ENCODE measurements around the gene TMEM167A.

TMEM167A gene

DNA sequence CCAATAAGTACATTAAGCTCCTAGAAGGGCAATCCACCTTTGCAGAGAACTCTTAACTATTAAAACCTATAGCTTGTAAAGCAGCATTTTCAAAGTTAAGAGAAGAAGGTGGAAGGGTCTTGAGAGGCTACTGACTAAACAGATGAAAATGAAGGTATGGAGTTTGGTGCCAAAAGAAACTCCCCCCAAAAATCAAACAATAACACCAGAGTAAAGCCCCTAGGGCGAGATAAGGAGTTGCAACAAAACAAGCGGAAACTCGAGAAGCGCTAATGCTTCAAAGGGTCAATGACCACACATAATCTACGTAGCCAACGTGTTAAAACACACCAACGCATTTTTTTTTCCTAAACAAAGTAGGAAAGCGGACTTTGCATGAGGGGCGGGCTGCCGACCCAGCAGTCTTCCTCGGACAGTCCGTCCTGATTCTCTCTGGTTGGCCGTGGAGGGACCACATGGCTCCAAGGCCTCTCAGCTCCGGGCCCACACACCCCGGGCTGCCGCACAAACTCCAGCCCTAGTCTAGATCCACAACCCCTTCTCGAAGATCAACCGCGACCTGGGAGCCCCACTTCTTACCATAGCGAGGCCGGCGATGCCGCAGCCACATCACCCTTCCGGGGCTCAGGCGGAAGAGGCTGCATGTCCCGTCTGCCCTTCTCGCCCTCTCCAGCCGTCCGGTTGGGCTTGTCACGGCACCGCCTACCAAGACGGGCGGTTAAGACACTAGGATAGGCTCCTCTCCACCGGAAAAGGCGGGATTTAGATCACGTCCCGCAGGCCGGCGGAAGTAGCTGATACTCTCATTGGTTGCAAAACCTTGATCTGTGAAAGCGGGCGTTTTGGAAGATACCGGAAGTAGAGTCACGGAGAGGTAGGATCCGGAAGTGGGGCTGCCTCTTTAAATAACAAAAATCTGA, at the start of gene TMEM167A, which contains the start of gene XRCC4:
TMEM167A (minus strand) TSS at position 653 of the 920 bp plus-strand sequence; CDS start at position 582, 71 bp downstream.
XRCC4 (plus strand) TSS at position 806 of the 920 bp plus-strand sequence. CDS start 27,373 bp downstream, outside the sequence.
- DNase-seq: peak; percentile 98

DNA sequence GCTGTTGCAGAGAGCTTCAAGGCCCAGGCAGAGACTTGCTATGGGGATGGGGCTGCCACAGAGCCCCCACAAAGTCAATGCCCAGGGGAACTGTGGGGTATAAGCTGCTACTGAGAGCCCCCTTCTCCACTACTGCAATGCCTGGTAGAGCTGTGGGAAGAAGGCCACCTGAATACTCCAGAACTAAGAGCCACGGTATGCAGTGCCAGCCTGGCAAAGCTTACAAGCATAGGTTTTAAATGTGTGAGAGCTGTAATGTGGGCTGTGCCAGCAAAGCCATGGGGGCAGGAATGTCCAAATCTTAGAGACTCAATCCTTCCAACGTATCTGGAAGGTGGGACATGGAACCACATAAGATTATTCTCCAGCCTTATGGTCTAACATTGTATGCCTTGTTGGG, 49.3 kb upstream of the TMEM167A start:
- no peak for DNase-seq

DNA sequence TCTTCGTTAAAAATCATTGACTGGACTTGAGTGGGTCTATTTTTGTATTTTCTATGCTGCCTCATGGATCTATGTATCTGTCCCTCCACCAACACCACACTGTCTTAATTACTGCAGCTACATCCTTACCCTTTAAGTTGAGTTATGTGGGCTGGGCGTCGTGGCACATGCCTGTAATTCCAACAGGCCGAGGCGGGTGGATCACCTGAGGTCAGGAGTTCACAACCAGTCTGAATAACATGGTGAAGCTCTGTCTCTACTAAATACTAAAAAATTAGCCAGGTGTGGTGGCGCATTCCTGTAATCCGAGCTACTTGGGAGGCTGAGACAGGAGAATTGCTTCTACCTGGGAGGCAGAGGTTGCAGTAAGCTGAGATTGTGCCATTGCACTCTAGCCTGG, 48.4 kb upstream of the TMEM167A start:
- DNase-seq: no peak

DNA sequence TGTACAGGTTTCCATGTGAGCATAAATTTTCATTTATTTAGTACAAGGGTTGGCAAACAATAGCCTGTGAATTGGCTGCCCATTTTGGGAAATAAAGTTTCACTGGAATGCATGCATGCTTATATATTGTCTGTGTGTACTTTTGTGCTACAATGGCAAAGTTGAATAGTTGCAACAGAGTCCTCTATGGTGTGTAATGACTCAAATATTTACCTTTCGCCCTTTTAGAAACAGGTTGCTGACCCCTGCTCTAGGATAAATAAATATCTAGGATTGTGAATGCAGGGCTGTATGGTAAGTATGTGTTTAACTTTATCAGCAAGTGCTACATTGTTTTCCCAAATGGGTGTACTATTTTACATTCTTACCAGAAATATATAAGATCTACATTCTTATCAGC, 47.4 kb upstream of the TMEM167A start:
- DNase-seq: no peak

DNA sequence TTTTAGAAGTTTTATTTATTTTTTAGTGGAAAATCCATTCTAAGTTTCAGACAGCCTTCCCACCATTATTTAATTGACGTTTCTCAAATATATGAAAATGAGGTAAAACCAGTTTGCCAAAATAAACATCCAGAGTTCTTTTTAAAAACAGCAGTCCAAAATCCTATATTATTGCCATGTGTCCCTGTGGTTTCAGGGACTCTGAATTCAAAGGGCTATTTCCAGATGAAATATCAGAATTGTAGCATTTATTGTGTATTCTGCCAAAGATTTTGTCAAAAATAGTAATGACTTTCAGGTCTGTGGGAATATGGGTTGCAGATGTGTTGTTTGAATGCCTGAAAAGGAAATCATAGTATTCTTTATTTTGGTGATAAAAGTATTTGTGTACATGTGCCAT, 41.8 kb upstream of the TMEM167A start:
- DNase-seq: no peak

GRCh38 chr5:83118471-83118870, 41.3 kb upstream of the TMEM167A start:
- no peak for DNase-seq

DNA sequence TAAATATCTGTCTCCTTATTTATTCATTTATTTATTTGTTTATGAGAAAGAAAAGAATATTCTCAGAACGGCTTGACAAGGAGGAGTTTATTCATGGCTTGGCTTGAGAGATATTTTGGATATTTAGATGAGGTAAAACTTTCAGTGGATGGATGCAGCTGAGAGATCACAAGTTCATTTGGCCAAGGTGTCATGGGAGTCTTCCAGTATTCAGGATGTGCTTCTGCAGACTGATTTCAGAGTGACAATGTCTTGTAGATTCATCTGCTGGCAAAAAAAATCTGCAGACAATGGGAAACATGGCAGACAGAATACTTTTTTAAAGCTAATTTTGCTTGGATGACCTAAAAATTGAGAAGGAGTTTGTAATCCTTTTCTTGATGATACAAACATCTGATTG, 38.6 kb upstream of the TMEM167A start:
- no peak for DNase-seq

- DNase-seq: no peak
Observed at GRCh38 chr5:83109380-83109779, 32.2 kb upstream of the TMEM167A start.

- no peak for DNase-seq
Observed at GRCh38 chr5:83107692-83108420, 30.7 kb upstream of the TMEM167A start.

DNA sequence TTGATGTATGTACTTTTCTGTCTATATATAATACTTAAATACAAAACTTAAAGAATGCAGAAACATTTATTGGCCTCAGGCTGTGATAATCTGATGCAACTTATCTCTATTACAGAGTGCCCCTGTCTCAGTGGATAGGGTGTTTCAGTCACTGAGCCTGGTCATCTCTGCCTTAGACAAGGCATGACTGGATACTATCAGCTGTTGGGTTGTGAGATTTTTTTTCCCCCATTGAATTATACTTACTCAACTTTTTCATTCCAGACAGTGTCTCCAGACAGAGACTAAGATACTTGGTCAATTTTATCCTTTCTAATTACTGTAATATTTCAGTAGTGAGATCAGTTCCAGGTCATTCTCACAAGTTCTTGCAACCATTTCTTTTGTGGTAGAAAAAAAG, 26.8 kb upstream of the TMEM167A start:
- DNase-seq: no peak

GRCh38 chr5:83102364-83102980, 25.3 kb upstream of the TMEM167A start:
- no peak for DNase-seq

- no peak for DNase-seq
Observed at GRCh38 chr5:83101514-83101913, 24.3 kb upstream of the TMEM167A start.

- no peak for DNase-seq
Observed at GRCh38 chr5:83099445-83099844, 22.3 kb upstream of the TMEM167A start.

GRCh38 chr5:83099001-83099400, 21.8 kb upstream of the TMEM167A start:
- no peak for DNase-seq

GRCh38 chr5:83097689-83098231, 20.6 kb upstream of the TMEM167A start:
- DNase-seq: no peak

- DNase-seq: no peak
Observed at GRCh38 chr5:83096660-83097339, 19.6 kb upstream of the TMEM167A start.

DNA sequence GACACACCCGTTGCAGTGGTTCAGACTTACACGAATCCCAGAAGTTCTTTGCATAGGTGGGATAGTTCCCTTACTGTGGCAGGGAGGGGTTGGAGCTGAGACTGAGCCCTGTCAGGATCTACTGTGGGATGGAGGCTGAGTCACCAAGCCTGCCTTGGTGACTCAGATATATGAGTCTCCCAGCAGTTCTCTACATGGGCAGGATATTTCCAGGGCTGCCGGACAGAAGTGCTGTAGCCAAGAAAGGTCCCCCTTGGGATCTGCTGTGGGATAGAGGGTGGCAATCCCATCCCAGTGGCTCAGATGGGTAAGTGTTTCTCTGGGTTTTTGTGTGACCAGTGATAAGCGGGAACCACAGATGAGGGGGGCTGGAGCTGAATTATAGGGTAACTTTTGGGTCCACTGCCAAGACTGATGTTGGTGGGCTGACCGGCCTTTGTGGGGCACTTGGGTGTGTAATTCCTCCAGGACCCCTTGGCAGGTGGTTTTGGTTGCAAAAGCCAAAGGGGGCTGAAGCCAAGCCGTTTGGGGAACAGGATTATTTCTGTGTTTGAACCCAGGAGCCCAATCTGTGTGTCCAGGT, 18.9 kb upstream of the TMEM167A start:
- no peak for DNase-seq

DNA sequence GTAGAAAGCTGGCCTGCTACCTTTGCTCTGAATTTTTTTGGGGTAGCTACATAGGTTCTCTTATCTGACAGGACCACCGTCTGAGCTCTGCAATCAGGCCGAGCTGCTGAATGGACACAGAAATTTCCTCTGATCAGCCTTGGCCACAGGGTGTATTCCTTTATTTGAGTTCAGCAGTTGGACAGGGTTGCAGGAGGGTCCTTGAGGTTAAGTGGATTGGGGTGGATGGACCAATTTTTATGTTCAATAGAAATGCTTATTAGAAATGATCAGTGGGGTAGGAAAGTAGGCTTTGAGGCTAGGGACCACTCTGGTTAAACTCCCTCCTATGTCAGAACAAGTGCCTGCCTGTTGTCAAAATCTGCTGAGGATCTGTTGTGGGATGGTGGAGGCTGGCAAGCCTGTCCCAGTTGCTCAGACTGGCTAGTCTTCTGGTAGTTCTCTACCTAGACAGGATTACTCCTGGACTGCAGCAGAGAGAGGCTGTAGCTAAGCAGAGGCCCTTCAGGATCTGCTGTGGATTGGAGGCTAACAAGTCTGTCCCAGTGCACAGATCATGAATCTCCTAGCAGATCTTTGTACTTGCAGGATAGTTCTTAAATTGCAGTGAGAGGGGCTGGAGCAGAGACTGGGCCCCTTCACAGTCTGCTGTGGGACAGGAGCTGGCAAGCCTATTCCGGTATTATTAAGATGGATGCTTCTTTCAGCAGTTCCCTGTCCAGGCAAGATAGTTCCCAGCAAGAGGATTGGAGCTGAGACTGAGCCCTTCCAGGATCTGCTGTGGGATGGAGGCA, 18.2 kb upstream of the TMEM167A start:
- no peak for DNase-seq

DNA sequence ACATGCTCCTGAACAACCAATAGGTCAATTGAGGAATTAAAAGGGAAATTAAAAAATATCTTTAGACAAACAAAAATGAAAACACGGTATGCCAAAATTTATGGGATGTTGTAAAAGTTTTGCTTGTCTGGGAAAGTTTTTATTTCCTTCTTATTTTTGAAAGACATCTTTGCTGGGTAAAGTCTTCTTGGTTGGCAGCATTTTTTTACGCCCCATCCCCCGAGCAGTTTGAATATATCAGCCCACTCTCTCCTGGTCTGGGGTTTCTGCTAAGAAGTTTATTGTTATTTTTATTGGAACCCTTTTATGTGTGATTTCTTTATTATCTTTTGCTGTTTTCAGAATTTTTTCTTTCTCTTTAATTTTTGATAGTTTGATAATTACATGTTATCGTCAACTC, 16.5 kb upstream of the TMEM167A start:
- no peak for DNase-seq

GRCh38 chr5:83092619-83093018, 15.4 kb upstream of the TMEM167A start:
- DNase-seq: no peak

DNA sequence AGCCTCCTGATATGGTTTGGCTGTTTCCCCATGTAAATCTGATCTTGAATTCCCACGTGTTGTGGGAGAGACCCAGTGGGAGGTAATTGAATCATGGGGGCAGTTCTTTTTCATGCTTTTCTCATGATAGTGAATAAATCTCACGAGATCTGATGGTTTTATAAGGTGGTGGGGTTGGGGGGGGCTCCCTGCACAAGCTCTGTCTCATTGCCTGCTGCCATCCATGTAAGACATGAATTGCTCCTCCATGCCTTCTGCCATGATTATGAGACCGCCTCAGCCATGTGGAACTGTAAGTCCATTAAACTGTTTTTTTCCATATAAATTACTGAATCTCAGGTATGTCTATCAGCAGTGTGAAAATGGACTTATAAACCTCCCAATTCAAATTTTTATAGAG, 13.0 kb upstream of the TMEM167A start:
- no peak for DNase-seq

All from activated effector memory CD4-positive, alpha-beta T cell treated with anti-CD3 and anti-CD28 coated beads, Interleukin-2, amount 50 U/mL, for 16 hours (primary cell).